ENCODE results near the gene ADRA1B.

ADRA1B gene

DNA sequence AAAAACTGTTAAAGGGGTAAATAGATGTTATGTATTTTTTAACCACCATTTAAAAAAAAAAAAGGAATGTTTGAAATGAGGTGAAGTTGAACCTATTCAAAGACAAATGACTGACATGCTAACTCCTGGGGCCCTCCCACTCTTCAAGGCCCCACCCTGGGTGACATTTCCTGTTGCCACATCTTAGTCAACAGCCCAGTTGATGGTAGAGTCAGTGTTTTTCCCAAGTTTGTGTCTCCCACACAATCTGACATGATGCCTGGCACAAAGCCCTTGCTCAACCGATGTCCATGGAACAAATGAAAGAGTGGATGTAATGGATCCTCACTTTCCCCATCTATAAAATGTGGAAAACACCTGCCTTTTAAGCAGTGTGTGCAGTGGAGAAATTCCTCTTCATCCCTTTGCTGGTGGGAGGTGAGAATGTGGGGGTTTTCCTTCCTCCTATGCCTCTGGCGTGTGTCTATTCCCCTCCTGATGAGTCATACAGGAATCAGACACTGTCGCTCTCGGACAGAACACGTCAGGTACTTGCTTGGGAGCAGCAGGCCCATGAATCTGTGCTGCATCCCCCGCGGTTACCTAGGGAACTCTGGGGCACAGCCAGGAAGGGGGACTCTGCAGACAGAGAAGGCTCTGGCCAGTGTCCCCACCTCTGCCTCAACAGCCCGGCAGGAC lies 13.7 kb upstream of the ADRA1B start:
- DNase-seq = no peak

DNA sequence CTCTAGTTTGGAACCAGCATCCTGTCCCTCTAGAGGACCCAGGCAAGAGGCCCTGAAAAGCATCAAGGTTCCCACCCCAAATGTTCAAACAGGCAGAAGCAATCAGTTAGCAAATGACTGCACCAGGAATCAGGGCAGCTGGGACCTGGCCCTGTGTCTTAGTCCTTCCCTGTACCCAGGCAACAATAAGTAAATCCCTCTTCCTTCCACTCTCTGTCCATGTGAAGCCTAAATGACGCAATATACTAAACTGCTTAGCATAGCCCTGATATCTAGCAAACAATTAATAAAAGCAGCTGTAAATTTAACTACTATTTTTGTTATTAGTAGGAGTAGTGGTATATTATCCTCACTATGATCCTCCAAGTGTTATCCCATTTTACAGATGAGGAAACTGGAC lies 13.2 kb upstream of the ADRA1B start:
- DNase-seq = no peak

DNA sequence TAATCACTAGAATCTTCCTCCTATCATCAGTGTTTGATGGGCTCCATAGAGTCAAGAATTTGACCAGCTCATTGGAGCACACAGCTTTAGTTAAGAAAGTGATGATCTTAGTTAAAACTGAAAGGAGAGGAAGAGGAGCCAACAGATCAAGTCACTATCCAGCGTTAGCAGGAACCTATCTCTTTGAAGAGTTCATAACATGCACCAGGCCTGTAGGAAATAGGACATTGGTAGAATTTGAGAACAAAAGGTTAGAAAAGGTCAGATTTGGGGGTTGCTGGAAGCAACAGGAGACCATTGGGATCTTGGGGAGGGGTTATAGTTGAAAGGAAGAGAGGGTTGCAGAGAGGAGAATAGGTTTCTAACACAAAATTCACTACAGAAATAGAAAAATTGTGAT lies 11.4 kb upstream of the ADRA1B start:
- no peak for DNase-seq

DNA sequence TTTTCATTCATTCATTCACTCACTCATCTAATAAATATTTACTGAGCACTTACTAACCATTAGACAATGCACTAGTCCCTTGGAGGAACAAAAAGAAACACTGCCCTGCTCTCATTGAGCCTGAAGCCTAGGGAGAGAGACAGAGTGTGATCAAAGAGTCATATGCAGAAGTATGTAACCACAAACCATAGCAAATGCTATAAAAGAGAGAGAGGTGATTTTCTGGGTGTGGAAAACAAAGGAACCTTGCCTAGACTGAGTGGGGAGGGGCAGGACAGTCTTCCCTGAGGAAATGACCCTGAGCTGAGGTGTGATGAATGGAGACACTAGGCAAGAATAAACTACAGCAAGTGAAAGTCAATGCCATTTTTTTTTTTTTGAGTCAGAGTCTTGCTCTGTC lies 10.8 kb upstream of the ADRA1B start:
- DNase-seq = no peak

DNA sequence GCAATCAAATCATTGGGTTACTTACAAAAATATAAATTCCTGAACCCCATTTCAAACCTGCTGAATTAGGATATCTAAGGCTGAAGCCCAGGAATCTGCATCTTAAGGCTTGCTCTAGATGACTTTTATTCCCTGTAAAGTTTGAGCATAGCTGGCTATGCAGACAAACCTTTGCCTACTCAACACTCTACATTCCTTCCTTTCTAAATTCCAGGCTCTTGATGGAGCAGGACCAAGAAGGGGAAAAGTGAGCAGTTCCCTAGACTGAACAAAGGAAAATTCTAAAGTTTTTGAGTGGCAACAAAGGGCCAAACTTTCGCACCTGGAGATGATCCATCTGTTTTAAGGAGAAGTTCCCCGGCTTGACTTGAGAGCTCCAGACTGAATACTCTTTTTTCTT lies 9.8 kb upstream of the ADRA1B start:
- DNase-seq = no peak

DNA sequence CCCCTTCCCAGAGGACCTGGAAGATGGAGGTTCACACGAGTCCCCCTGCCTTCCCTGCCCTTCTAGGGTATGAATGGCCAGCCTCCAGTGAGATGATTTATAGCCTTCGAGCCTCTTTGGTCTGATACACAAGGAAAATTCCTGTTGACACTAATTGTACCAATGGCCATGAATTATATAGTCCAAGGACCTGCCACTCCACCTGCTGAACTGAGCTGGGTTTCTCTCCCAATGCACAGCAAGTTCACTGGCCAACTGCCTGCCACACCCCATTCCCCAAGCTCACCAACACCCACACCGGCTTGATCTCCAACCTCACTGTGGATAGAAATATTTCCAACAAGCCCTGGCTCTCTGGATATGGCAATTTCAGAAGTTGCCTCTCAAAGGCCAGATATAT lies 9.3 kb upstream of the ADRA1B start:
- no peak for DNase-seq

DNA sequence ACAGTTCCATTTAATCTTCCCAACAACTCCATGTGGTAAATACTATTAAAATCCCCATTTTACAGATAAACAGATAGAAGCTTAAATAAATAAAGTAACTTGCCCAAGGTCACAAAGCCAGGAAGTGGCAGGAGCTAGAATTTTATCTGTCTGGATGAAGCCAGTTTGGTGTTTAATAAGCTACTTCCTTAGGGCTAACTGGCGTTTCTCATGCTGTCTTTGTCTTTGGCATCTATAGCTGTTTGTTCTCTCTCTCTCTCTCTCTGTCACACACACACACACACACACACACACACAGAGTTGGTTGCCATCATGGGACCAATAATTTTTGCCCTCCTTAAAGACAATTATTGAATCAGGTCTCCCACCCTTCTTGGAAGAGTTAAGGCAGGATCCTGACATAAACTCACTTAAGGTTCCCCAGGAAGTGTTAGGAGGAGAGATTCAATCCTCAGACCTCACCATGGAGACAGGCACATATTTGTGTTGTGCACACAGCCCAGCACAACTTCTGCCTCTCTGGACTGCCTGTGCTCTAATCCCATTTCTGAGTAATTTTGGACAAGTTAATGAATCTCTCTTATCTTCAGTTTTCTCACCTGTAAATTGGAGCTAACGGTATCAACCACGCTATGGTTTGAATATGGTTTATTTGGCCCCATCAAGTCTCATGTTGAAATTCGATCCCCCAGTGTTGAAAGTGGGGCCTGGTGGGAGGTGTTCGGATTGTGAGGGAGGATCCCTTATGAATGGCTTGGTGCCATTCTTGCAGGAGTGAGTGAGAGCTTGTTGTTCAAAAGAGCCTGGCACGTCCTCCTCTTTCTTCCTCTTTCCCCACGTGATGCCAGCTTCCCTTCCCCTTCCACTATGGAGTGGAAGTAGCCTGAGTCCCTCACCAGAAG lies 8.3 kb upstream of the ADRA1B start:
- no peak for DNase-seq

DNA sequence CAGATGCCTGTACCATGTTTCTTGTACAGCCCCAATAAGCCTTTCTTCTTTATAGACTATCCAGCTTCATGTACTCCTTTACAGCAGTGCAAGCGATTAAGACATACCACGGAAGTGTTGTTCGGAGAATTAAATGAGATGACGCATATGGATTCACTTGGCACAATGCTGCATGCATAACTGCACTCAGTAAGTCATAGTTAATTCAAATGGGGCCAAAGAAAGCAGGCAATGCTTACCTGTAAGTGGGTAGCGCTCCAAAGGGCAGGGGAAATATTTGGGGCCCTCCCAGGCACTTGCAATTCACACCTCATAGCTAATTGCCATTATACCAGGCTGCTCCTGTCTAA lies 7.7 kb upstream of the ADRA1B start:
- no peak for DNase-seq

DNA sequence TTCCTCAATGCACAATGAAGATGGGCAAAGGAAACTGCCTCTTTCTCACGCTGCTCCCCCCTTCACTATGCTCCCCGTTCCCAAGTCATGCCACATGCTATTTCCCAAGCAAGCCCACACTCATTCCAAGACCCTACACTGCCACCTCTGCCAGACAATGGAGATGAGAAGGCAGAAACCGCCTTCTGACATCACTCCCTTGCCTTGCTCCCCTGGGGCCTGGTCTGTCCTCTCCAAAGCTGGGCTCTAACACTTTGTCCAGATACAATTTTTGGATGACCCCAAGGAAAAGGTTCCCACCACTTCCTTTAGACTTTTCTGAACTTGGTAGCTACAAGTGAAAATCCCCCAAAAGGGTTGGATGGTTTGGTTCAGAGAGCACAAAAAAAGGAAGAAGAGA lies 7.2 kb upstream of the ADRA1B start:
- DNase-seq = no peak

DNA sequence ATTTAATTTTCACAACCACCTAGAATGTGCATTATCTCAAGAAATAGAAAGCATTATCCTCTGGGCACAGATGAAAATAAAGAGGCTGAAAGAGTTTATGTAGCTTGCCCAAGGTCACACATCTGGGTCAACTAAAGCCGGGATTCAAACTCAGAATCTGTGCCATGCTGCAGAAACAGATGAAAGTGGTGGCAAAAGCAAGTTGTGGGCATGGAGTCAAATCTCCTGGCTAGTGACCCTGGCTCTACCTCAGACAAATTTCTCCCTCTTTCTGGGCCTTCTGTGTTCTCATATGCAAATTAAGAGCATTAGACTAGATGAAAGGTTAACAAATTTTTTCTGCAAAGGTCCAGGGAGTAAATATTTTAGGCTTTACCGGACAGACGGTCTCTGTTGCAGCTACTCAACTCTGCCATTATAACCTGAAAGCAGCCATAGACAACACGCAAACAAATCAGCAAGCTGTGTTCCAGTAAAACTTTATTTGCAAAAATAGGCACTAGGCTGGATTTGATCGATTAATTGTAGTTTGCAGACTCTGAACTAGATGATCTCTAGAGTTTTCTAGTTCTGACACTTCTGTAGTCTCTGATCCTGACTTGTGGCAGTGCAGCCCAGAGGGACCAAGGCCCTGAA lies 6.0 kb upstream of the ADRA1B start:
- DNase-seq = no peak

DNA sequence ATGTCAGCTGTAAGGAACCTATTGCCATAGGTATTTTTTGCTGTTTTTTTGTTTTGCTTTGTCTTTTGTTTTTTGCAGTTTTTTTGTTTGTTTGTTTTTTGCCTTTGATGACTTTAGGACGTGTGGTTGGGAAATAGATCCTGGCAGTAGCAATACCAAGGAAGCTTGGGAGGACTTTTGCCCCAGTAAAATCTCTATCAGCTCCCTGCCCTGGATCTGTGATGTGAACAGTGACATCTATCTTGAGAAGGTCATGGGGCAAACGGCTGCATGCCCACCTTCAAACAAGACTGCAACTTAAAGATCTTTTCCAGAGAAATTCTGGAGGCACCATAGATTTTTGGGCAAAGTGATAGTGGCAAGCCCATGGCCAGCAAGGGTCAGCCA lies 5.4 kb upstream of the ADRA1B start:
- DNase-seq = no peak

DNA sequence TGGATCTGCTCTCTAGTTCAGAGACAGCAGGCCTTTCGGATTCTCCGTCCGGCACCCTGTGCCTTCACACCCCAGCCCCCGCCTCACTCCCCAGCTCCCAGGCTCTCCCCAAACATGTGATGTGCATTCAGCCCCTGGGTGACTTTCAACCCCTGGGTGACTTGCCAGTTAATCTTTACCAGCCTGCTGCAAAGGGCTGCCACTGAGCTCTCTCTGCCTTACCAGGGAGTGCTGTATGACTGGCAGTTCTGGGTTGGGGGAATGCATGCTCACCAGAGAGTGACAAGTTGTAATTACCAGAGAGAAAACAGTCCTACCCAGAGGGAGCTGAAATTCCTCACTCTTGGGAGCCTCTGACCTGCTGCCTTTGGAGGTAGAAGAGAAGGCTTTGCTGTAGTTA lies 4.9 kb upstream of the ADRA1B start:
- no peak for DNase-seq

DNA sequence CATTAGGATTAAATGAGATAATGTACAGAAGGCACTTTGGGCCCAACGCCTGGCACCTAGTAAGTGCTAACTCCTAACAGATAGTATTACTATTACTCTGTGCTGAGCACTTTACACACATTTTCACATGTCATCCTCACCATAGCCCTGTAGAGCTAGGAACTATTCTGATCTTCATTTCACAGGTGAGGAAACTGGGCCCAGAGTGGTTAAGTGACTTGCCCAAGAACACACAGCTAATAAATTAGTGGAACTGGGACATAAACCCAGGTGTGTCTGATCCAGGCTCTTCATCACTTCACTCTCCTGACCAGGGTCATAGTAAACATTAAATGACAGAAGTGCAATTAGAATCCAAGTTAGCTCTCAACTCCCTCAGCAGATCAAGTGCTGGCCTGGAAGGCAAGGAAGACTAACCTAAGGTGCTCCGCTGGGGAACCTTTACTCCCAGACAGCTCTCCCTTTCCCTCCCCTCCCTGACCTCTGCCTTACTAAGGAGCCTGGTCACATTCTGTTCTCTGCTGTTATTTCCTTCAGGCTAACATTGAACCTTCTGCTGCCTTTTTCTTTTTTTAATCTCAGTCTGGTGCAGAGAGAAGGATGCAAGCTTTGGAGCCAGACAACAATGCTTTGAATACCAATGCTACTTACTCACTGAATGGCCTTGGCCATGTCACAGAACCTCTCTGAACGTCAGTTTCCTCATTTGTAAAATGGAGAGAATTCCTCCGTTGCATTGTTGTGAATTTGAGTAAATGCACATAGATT lies 4.1 kb upstream of the ADRA1B start:
- DNase-seq = no peak

DNA sequence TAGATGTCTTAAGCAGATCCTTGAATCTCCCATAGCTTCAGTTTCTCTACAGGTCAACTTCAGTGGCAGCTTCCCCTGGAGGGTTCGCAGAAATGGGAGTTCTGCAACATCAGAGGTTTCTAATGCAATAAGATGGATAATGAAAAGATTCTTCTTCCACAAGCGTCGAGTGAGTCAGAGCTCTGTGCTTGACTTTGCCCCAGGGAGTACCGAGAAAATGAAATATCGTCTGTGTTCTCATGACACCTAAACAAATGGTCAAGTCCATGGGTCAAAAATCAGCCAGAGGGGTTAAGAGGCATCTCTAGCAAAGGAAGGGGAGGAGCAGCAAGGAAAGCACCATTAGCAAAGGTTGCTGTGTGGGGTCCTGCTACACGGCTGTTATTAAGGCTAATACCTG lies 3.2 kb upstream of the ADRA1B start:
- no peak for DNase-seq

DNA sequence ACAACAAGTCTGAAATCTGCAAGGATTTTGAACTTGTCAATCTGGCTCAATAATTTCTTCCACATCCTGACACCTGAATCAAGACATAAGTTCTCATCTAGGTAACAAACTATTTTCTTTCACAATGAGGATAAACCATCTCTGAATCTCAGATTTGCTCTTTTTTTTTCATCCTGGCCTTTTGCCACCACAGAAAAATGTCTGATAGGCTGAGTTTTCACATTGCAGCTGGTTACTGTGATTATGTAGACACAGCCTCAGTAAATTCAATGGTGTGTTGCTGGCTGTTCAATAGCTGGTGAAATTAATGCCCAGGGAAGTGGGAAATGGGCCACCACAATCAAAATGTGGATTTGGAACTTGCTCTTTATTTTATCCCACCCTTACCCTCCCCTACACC lies 2.8 kb upstream of the ADRA1B start:
- no peak for DNase-seq

DNA sequence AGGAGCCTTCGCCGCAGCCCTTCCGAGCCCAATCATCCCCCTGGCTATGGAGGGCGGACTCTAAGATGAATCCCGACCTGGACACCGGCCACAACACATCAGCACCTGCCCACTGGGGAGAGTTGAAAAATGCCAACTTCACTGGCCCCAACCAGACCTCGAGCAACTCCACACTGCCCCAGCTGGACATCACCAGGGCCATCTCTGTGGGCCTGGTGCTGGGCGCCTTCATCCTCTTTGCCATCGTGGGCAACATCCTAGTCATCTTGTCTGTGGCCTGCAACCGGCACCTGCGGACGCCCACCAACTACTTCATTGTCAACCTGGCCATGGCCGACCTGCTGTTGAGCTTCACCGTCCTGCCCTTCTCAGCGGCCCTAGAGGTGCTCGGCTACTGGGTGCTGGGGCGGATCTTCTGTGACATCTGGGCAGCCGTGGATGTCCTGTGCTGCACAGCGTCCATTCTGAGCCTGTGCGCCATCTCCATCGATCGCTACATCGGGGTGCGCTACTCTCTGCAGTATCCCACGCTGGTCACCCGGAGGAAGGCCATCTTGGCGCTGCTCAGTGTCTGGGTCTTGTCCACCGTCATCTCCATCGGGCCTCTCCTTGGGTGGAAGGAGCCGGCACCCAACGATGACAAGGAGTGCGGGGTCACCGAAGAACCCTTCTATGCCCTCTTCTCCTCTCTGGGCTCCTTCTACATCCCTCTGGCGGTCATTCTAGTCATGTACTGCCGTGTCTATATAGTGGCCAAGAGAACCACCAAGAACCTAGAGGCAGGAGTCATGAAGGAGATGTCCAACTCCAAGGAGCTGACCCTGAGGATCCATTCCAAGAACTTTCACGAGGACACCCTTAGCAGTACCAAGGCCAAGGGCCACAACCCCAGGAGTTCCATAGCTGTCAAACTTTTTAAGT lies 819 bp downstream of the ADRA1B start:
- no peak for DNase-seq

DNA sequence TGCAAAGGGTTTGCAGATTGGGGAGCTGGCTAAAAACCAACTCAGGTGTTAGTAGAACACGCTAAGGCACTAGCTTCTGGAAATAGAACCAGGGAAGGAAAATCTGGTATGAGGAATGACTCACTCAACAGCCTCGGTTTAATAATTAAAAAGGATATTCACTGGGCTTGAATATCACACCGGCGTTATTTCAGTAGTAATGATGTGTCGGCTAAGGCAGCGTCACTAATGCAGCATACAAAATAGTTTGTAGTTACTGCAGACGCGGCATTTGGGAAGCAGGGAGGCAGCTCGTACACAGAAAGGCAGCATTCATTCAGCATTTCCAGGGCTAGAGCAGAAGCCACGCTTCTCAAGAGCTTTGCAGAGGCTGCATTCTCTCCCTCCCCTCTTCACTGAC lies 1.7 kb downstream of the ADRA1B start:
- DNase-seq = no peak

DNA sequence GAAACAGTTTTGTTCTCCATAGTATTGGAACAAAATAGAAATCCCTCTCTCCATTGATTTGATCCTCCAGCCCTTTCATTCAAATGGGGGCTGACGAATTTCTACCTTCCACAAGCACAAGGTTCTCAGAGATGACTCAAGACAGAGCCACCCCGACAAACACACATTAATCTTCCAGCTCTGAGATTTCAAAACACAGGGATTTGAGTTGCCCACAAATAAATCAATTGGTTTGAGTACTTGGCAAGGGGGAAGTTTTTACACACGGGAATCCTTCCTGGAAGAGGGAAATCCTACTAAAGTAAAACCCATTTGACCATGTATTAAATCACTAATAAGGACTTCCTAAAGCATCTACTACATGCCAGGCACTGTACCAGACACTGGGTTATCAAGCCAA lies 5.4 kb downstream of the ADRA1B start:
- DNase-seq = no peak

DNA sequence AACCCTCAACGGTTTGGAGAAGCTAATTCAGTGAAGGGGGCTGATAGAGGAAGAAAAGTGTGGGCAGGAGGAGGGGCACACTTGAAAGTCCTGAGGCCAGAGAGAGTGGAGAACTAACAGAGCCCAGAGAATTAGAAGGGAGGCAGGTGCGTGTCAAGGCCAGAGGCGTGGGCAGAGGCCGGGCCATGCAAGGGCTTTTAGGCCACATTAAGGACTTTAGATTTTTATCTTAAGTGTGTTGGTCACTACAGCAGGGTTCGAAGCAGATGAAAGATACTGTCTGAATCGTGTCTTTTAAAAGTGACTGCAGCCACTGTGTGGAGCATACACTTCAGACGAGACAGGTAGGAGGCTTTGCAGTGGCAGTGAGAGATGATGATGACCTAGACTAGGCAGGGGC lies 6.7 kb downstream of the ADRA1B start:
- no peak for DNase-seq

DNA sequence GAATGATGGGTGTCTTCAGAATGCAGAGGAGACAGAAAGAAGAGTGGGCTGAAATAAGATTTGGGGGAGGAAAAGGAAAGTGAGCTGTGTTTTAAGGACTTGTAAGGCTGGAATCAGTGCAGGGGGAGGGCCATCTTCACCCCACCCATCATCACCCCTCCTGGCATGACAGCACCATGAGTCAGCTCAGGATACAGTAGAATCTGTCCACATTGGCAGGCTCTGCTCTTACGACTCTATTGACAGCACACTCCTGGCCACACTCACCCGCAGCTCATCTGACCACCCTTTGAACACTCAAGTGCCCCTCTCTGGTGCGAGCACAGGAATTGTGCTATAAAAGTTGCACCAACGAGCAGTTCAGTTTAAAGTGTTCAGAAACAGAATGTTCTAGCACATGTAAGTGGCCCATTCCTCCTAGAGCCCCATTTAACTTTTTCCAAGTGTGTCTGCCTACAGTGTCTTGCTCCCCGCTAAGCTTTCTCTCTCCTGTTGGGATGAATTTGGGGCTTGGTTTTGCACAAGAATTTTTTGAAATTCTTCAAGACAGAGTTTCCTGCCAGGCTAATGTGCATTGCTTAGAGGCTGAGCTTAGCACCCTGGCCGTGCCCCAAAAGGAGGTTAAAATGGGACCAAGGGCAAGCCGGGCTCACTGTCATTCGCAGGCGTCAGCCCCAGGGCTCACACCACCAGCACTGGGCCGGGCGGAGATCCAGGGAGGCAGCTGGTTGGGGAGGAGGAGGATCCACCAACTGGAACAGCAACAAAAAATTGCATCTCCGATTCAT lies 12.0 kb downstream of the ADRA1B start:
- DNase-seq = no peak

DNA sequence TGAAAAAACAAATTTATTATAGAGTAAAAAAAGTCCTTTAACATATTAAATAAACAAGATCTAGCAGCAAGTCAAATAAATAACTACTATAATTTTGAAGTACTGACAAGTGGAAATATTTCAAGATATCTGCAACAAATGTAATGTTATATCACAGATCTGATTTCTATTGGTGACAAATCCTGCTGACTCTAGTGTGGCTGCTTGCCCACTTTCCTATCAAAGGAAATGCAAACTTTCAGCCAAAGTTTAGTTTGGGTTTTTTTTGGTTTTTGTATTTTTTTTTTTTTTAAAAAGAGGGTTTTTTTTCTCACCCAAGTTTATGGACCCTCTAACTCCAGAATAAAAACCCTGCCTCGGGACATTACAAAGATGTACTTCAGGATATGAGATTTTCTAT lies 12.9 kb downstream of the ADRA1B start:
- DNase-seq = no peak

All from central memory CD4-positive, alpha-beta T cell (primary cell).